DND-41 (cell line): ENCODE results near the gene ZCCHC2.

ENCODE experiments used
- ATAC-seq: fragments of 200-7000 bp; cut with Tn5 transposase; 3 replicates; pipeline ENCODE4 v1.9.1; 2021; ENCODE audit warnings: low read depth; ENCODE audit not compliant: insufficient read depth
- DNase-seq: peaks from one replicate; pipeline ENCODE4 v3.0.0-alpha.2; 2020
- H2AFZ ChIP-seq: 2 replicates; pipeline ENCODE4 v1.6.0; 2012; ENCODE audit warnings: low read depth, low read length
- H3K27ac ChIP-seq: 2 replicates; pipeline ENCODE4 v1.5.1; 2012; ENCODE audit warnings: low read length, inconsistent platforms
- H3K27me3 ChIP-seq: fragments of 200-600 bp; sonication (generic); 2 replicates; pipeline ENCODE4 v1.6.0; 2012; ENCODE audit warnings: low read length, mild to moderate bottlenecking, inconsistent platforms; ENCODE audit not compliant: insufficient read depth, poor library complexity
- H3K36me3 ChIP-seq: 2 replicates; pipeline ENCODE4 v1.5.1; 2012; ENCODE audit warnings: low read length, inconsistent platforms; ENCODE audit not compliant: insufficient read depth
- H3K4me1 ChIP-seq: 2 replicates; pipeline ENCODE4 v1.5.1; 2012; ENCODE audit warnings: mild to moderate bottlenecking, low read length; ENCODE audit not compliant: insufficient read depth
- H3K4me2 ChIP-seq: 2 replicates; pipeline ENCODE4 v1.6.0; 2012; ENCODE audit warnings: mild to moderate bottlenecking, moderate library complexity, low read length, inconsistent platforms; ENCODE audit not compliant: insufficient read depth
- H3K4me3 ChIP-seq, 2 experiments: fragments of 200-600 bp in 1 of 2; shearing (Covaris generic) in 1 of 2; 2 replicates each; pipeline ENCODE4 v1.5.1; 2012 to 2016; ENCODE audit warnings: inconsistent platforms in 2 of 2, low read length in 2 of 2, mild to moderate bottlenecking in 2 of 2, low read depth in 1 of 2, moderate library complexity in 1 of 2
- H3K79me2 ChIP-seq: 2 replicates; pipeline ENCODE4 v1.6.0; 2012; ENCODE audit warnings: low read length, inconsistent platforms; ENCODE audit not compliant: insufficient read depth
- H3K9ac ChIP-seq: 2 replicates; pipeline ENCODE4 v1.6.0; 2012; ENCODE audit warnings: low read depth, mild to moderate bottlenecking, inconsistent platforms, low read length, moderate library complexity
- H3K9me3 ChIP-seq: 2 replicates; pipeline ENCODE4 v1.5.1; 2012; ENCODE audit warnings: low read length, moderate library complexity, mild to moderate bottlenecking, inconsistent platforms; ENCODE audit not compliant: insufficient read depth, severe bottlenecking
- H4K20me1 ChIP-seq: 2 replicates; pipeline ENCODE4 v1.6.0; 2012; ENCODE audit warnings: low read length; ENCODE audit not compliant: insufficient read depth
- CTCF ChIP-seq: IDR thresholded peaks from 2 replicates; pipeline ENCODE4 v1.5.1; 2012; ENCODE audit warnings: borderline replicate concordance, low read length, moderate library complexity, mild to moderate bottlenecking; ENCODE audit not compliant: poor library complexity, severe bottlenecking; ENCODE audit errors: extremely low read depth
- EZH2 ChIP-seq: IDR thresholded peaks from 3 replicates; pipeline ENCODE4 v1.6.1; 2012; ENCODE audit warnings: borderline replicate concordance, low read depth, mild to moderate bottlenecking, moderate library complexity, low read length, inconsistent platforms; ENCODE audit not compliant: severe bottlenecking

Gene ZCCHC2

GRCh38 chr18:62521082-62521481, 1.7 kb upstream of the ZCCHC2 start:
- Histone ChIP-seq H3K27ac (no peak overlapping the region), H2AFZ (no peak overlapping the region), H3K4me3 (0 out of 4 replicates have a peak overlapping the region, but pooled peaks of 1 of the 2 experiments have one; percentile 86), H3K4me2 (peak overlapping the region; percentile 93), H3K9ac (no peak overlapping the region), H3K9me3 (no peaks in the 10 kb centered on the region), H3K4me1 (peaks cover 39% of the 10 kb centered on the region), H4K20me1 (no peaks in the 10 kb centered on the region), H3K27me3 (no peaks in the 10 kb centered on the region), H3K79me2 (peaks cover 26% of the 10 kb centered on the region), H3K36me3 (no peaks in the 10 kb centered on the region; the same call in 1 of the 2 replicates)
- ATAC-seq: no peak
- TF ChIP-seq EZH2 (no peak), CTCF (no peak)
- DNase-seq: no peak

DNA sequence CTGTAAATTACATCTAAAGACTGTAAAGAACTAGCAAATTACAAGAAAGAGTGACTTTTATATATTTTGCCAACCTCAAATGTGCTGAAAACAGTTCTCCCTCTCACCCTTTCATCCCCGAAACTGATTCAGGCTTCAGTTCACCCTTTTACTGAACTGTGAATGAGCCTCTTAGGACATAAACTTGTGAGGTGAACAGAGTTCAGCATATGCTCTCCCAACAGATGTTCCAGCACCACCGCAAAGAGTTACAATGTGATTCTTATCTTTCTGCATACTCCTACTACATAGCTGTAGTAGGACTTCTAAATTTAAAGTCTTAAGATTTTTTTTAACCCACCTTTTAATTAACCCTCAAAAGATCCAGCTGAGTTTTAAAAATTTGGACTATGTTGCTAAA, 1.2 kb upstream of the ZCCHC2 start:
- TF ChIP-seq EZH2 (no peak), CTCF (no peak)
- H3K36me3 ChIP-seq: no peaks in the 10 kb centered on the region; the same call in 1 of the 2 replicates
- peak overlapping the region; percentile 93 for H3K4me2 ChIP-seq
- peaks cover 41% of the 10 kb centered on the region for H3K4me1 ChIP-seq
- ATAC-seq (no peak), DNase-seq (peak; percentile 39)
- peak overlapping the region in 1 of 2 experiments; percentile 86; a peak in 2 of 4 replicates for H3K4me3 ChIP-seq
- no peak overlapping the region for H2AFZ ChIP-seq
- no peaks in the 10 kb centered on the region for H3K27me3 ChIP-seq
- no peaks in the 10 kb centered on the region for H3K9me3 ChIP-seq
- H3K27ac ChIP-seq: no peak overlapping the region
- peak overlapping the region; percentile 69; the same call in 1 of the 2 replicates for H3K9ac ChIP-seq
- H3K79me2 ChIP-seq: peaks cover 31% of the 10 kb centered on the region
- no peaks in the 10 kb centered on the region for H4K20me1 ChIP-seq

- H2AFZ ChIP-seq: peak overlapping the region; percentile 91
- ATAC-seq: no peak; the same call in 2 of the 3 replicates
- DNase-seq: no peak
- H4K20me1 ChIP-seq: no peaks in the 10 kb centered on the region
- TF ChIP-seq EZH2: peak; percentile 78
- no peak for TF ChIP-seq CTCF
- peak overlapping the region; percentile 93 for H3K4me2 ChIP-seq
- H3K27ac ChIP-seq: peak overlapping the region; percentile 63; the same call in 1 of the 2 replicates
- peak overlapping the region; percentile 48 to 86; a peak in 3 of 4 replicates for H3K4me3 ChIP-seq
- H3K36me3 ChIP-seq: no peaks in the 10 kb centered on the region; the same call in 1 of the 2 replicates
- peak overlapping the region; percentile 69 for H3K9ac ChIP-seq
- peaks cover 35% of the 10 kb centered on the region for H3K79me2 ChIP-seq
- H3K9me3 ChIP-seq: no peaks in the 10 kb centered on the region
- peaks cover 44% of the 10 kb centered on the region for H3K4me1 ChIP-seq
- H3K27me3 ChIP-seq: no peaks in the 10 kb centered on the region
These were observed 684 bp upstream of the ZCCHC2 start for GRCh38 chr18:62522178-62522503.
